Caco-2 (cell line): Measurements from ENCODE around the gene PTP4A1. TPM values are rescaled to one million over a fixed set of nuclear protein-coding genes. Genes with fewer than 3 reads are reported as not detected.

ENCODE experiments used
- BruUV-seq: library from RNA; stranded (reverse); fragments of 400-500 nt; replicated peaks from 2 replicates; lab custom pipeline; 2021; lab: Mats Ljungman, UMichigan
- CTCF ChIA-PET: fragments of 300-600 bp; sonication (Branson Sonifier 250); formaldehyde crosslinking; loops from one replicate; lab custom pipeline; 2022; ENCODE audit warnings: antibody characterized with exemption; lab: Charles Lee
- POLR2A ChIA-PET: fragments of 300-600 bp; sonication (Branson Sonifier 250); formaldehyde crosslinking; loops from one replicate; lab custom pipeline; 2022; ENCODE audit warnings: antibody characterized with exemption; lab: Charles Lee
- DNase-seq, 2 experiments: peaks; one replicate each; pipeline versions ENCODE4 v3.0.0 to v3.0.0-alpha.2; 2020 to 2022
- H3K27me3 ChIP-seq: replicated peaks from 2 replicates; pipeline ENCODE4 v1.6.0; 2011; ENCODE audit warnings: low read length; ENCODE audit not compliant: control insufficient read depth, insufficient read depth
- H3K36me3 ChIP-seq: 2 replicates; pipeline ENCODE4 v1.5.1; 2011; ENCODE audit warnings: low read length; ENCODE audit not compliant: control insufficient read depth, insufficient read depth
- H3K4me1 ChIP-seq: fragments of 250-450 bp; sonication (Bioruptor Pico); 2 replicates; pipeline ENCODE4 v1.5.1; 2020; ENCODE audit warnings: mild to moderate bottlenecking
- H3K4me3 ChIP-seq: 2 replicates; pipeline ENCODE4 v1.5.1; 2011; ENCODE audit warnings: low read depth, mild to moderate bottlenecking, control low read depth, low read length
- H3K9me3 ChIP-seq: fragments of 250-450 bp; sonication (Bioruptor Pico); 2 replicates; pipeline ENCODE4 v1.5.1; 2020; ENCODE audit warnings: mild to moderate bottlenecking, moderate library complexity
- H3K27ac Mint-ChIP-seq: one replicate; pipeline ENCODE4 v1.8.0; 2022; ENCODE audit warnings: mixed read lengths; ENCODE audit not compliant: unreplicated experiment
- H3K27me3 Mint-ChIP-seq: one replicate; pipeline ENCODE4 v1.8.0; 2022; ENCODE audit warnings: mixed read lengths; ENCODE audit not compliant: insufficient read depth, unreplicated experiment
- H3K36me3 Mint-ChIP-seq: one replicate; pipeline ENCODE4 v1.8.0; 2022; ENCODE audit warnings: mild to moderate bottlenecking, mixed read lengths; ENCODE audit not compliant: insufficient read depth, unreplicated experiment
- H3K4me1 Mint-ChIP-seq: one replicate; pipeline ENCODE4 v1.8.0; 2022; ENCODE audit warnings: low read depth, mixed read lengths; ENCODE audit not compliant: unreplicated experiment
- H3K4me3 Mint-ChIP-seq: one replicate; pipeline ENCODE4 v1.8.0; 2022; ENCODE audit warnings: mild to moderate bottlenecking, moderate library complexity, mixed read lengths; ENCODE audit not compliant: unreplicated experiment
- H3K9me3 Mint-ChIP-seq: one replicate; pipeline ENCODE4 v1.8.0; 2022; ENCODE audit warnings: mixed read lengths; ENCODE audit not compliant: unreplicated experiment
- intact Hi-C: fragments of 100-400 bp; cut with micrococcal nuclease; formaldehyde crosslinking; loops from one replicate; pipeline ENCODE4 v1.10.0; 2022; ENCODE audit not compliant: unreplicated experiment
- total RNA-seq: library from RNA; stranded (reverse); gene quantifications from 2 replicates; pipeline ENCODE4 v1.2.3, GENCODE V29; 2022
- TF ChIP-seq, protein P1 (sequence below), 2 experiments: fragments of 200-600 bp in 1 of 2; IDR thresholded peaks; 1 replicate in 1 of 2; 2 replicates in 1 of 2; pipeline versions ENCODE4 v1.5.1 to v1.8.0; 2011 to 2022; ENCODE audit warnings: antibody characterized with exemption in 1 of 2, control low read depth in 1 of 2, inconsistent platforms in 1 of 2, low read depth in 1 of 2, low read length in 1 of 2, mild to moderate bottlenecking in 1 of 2, moderate library complexity in 1 of 2; ENCODE audit not compliant: insufficient read depth in 1 of 2, severe bottlenecking in 1 of 2, unreplicated experiment in 1 of 2

PTP4A1 gene
- total RNA-seq, 1 experiment from 2014 or later, result 129 TPM

GRCh38 chr6:63598049-63599036 is 26.1 kb downstream of the PTP4A1 start:
- intact Hi-C loops, result loop anchor here (1.0 to 10.0 kb wide), 6 partner anchors 8 to 245 kb away; no protein-coding TSS in a partner anchor
- H3K27ac Mint-ChIP-seq, result peak overlapping the region; percentile 93
- peak overlapping the region; percentile 99 for H3K4me3 Mint-ChIP-seq
- H3K27me3 ChIP-seq, result no peaks in the 10 kb centered on the region
- H3K9me3 Mint-ChIP-seq, result no peaks in the 10 kb centered on the region
- DNase-seq, result peak; percentile 87 to 88
- H3K4me1 Mint-ChIP-seq, result peaks cover 6% of the 10 kb centered on the region
- H3K27me3 Mint-ChIP-seq, result no peaks in the 10 kb centered on the region
- H3K4me1 ChIP-seq, result peaks cover 3% of the 10 kb centered on the region; the same call in 1 of the 2 replicates
- TF ChIP-seq, protein P1, sequence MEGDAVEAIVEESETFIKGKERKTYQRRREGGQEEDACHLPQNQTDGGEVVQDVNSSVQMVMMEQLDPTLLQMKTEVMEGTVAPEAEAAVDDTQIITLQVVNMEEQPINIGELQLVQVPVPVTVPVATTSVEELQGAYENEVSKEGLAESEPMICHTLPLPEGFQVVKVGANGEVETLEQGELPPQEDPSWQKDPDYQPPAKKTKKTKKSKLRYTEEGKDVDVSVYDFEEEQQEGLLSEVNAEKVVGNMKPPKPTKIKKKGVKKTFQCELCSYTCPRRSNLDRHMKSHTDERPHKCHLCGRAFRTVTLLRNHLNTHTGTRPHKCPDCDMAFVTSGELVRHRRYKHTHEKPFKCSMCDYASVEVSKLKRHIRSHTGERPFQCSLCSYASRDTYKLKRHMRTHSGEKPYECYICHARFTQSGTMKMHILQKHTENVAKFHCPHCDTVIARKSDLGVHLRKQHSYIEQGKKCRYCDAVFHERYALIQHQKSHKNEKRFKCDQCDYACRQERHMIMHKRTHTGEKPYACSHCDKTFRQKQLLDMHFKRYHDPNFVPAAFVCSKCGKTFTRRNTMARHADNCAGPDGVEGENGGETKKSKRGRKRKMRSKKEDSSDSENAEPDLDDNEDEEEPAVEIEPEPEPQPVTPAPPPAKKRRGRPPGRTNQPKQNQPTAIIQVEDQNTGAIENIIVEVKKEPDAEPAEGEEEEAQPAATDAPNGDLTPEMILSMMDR (IDR thresholded peaks at IDR 0.05; ENCODE audit: insufficient read depth in 1 of 2, low read depth in 1 of 2, low read length in 1 of 2, severe bottlenecking in 1 of 2, unreplicated experiment in 1 of 2), result peak; percentile 86 to 91
- ChIA-PET POLR2A (interaction anchor here (0.6 to 1.0 kb wide), 2 partner anchors 18 to 37 kb away, joined by 3 to 5 read pairs; partner anchors contain the start of gene PHF3), CTCF (interaction anchor here (0.5 to 2.1 kb wide), 15 partner anchors 10 to 485 kb away, joined by 3 to 35 read pairs (median 4); partner anchors contain the start of gene PHF3)
- no peaks in the 10 kb centered on the region for H3K36me3 ChIP-seq
- H3K9me3 ChIP-seq, result no peaks in the 10 kb centered on the region
- peak overlapping the region; percentile 59 for H3K4me3 ChIP-seq
- TSS peak; percentile 27 for BruUV-seq
- H3K36me3 Mint-ChIP-seq, result peaks cover 9% of the 10 kb centered on the region

DNA sequence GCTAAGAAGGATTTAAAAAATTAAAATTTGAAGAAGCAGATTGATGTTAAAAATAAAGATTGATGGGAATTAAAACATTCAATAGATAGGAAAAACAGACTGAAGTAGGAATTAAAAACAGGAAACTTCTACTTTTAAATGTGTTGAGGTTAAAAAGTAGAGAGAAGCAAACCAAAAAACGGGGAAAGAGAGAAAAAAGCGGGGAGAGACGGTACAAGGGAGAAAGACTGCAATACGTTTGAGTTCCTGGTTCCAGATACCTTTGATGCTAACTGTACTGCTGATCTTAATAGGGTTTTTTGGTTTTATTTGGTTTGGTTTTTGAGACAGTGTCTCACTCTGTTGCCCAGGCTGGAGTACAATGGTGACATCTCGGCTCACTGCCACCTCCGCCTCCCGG is 27.0 kb downstream of the PTP4A1 start:
- no peaks in the 10 kb centered on the region for H3K27me3 ChIP-seq
- TF ChIP-seq, protein P1 (IDR thresholded peaks at IDR 0.05; ENCODE audit: insufficient read depth in 1 of 2, low read depth in 1 of 2, low read length in 1 of 2, severe bottlenecking in 1 of 2, unreplicated experiment in 1 of 2), result no peak
- H3K4me3 ChIP-seq, result no peak overlapping the region
- no TSS peak for BruUV-seq
- Mint-ChIP-seq H3K27ac (peak overlapping the region; percentile 93), H3K4me3 (peak overlapping the region; percentile 99), H3K9me3 (no peaks in the 10 kb centered on the region), H3K4me1 (peaks cover 6% of the 10 kb centered on the region), H3K27me3 (no peaks in the 10 kb centered on the region), H3K36me3 (peaks cover 9% of the 10 kb centered on the region)
- no peaks in the 10 kb centered on the region for H3K36me3 ChIP-seq
- intact Hi-C loops, result loop anchor here (10.0 kb wide), 1 partner anchor 96 kb away; no protein-coding TSS in a partner anchor
- no peaks in the 10 kb centered on the region for H3K9me3 ChIP-seq
- DNase-seq, result no peak
- CTCF ChIA-PET, result interaction anchor here (0.6 to 2.1 kb wide), 11 partner anchors 15 to 486 kb away, joined by 3 to 35 read pairs (median 6); partner anchors contain the start of gene PHF3
- H3K4me1 ChIP-seq, result peaks cover 3% of the 10 kb centered on the region; the same call in 1 of the 2 replicates
- POLR2A ChIA-PET, result interaction anchor here (1.0 kb wide), 1 partner anchor 36 kb away, joined by 3 read pairs; the partner anchor contains the start of gene PHF3

GRCh38 chr6:63600136-63600535 is 27.9 kb downstream of the PTP4A1 start:
- H3K27ac Mint-ChIP-seq, result no peak overlapping the region
- Histone ChIP-seq H3K27me3 (no peaks in the 10 kb centered on the region), H3K4me1 (peaks cover 3% of the 10 kb centered on the region; the same call in 1 of the 2 replicates), H3K36me3 (no peaks in the 10 kb centered on the region), H3K9me3 (no peaks in the 10 kb centered on the region), H3K4me3 (no peak overlapping the region)
- BruUV-seq, result no TSS peak
- TF ChIP-seq, protein P1 (IDR thresholded peaks at IDR 0.05; ENCODE audit: insufficient read depth in 1 of 2, low read depth in 1 of 2, low read length in 1 of 2, severe bottlenecking in 1 of 2, unreplicated experiment in 1 of 2), result no peak
- peaks cover 6% of the 10 kb centered on the region for H3K4me1 Mint-ChIP-seq
- H3K4me3 Mint-ChIP-seq, result no peak overlapping the region
- intact Hi-C loops, result no loop called here
- no peak for DNase-seq
- no peaks in the 10 kb centered on the region for H3K27me3 Mint-ChIP-seq
- H3K9me3 Mint-ChIP-seq, result no peaks in the 10 kb centered on the region
- ChIA-PET CTCF (no interaction called here), POLR2A (no interaction called here)
- H3K36me3 Mint-ChIP-seq, result peaks cover 9% of the 10 kb centered on the region
